K562 (cell line): ENCODE data around the gene PHETA1. TPM values are rescaled to one million over a fixed set of nuclear protein-coding genes. Genes with fewer than 3 reads are reported as not detected.

Source experiments
- CREB1 ChIP-seq, 2 experiments: sonication (generic) in 1 of 2; formaldehyde crosslinking in 1 of 2; IDR thresholded peaks; 2 replicates each; pipeline versions ENCODE4 v1.6.1 to v1.8.0; 2012 to 2022; ENCODE audit warnings: inconsistent platforms in 1 of 2, mild to moderate bottlenecking in 1 of 2, missing genetic modification reagents in 1 of 2, moderate library complexity in 1 of 2
- ESRRA ChIP-seq: fragments of 450-650 bp; IDR thresholded peaks from 2 replicates; pipeline ENCODE4 v1.6.1; 2014; ENCODE audit warnings: low read depth, mild to moderate bottlenecking, moderate library complexity, borderline replicate concordance
- JUNB ChIP-seq: fragments of 450-650 bp; formaldehyde crosslinking; conservative IDR thresholded peaks from 2 replicates; pipeline ENCODE4 v1.4.0; 2020; ENCODE audit warnings: mild to moderate bottlenecking
- PRMT5 ChIP-seq: sonication (generic); formaldehyde crosslinking; IDR thresholded peaks from 2 replicates; pipeline ENCODE4 v1.5.0; 2020; ENCODE audit warnings: missing genetic modification reagents
- PURB ChIP-seq: sonication (generic); formaldehyde crosslinking; IDR thresholded peaks from 2 replicates; pipeline ENCODE4 v1.9.0; 2021; ENCODE audit warnings: low read depth, mild to moderate bottlenecking, missing genetic modification reagents
- SLC30A9 ChIP-seq: fragments of 250-450 bp; sonication (Bioruptor Pico); IDR thresholded peaks from 2 replicates; pipeline ENCODE4 v1.8.0; 2022; ENCODE audit warnings: mild to moderate bottlenecking, moderate library complexity
- SUPT5H ChIP-seq: fragments of 450-650 bp; IDR thresholded peaks from 2 replicates; pipeline ENCODE4 v1.6.1; 2016
- ZNF217 ChIP-seq: sonication (generic); formaldehyde crosslinking; IDR thresholded peaks from 2 replicates; pipeline ENCODE4 v1.8.0; 2022; ENCODE audit warnings: mild to moderate bottlenecking, missing genetic modification reagents
- ZNF699 ChIP-seq: fragments of 250-450 bp; sonication (Bioruptor Pico); IDR thresholded peaks from 2 replicates; pipeline ENCODE4 v1.8.0; 2021; ENCODE audit warnings: mild to moderate bottlenecking, moderate library complexity; ENCODE audit not compliant: insufficient replicate concordance
- ZNF77 ChIP-seq: fragments of 250-450 bp; sonication (Bioruptor Pico); IDR thresholded peaks from 2 replicates; pipeline ENCODE4 v1.5.0; 2020
- polyA plus RNA-seq, 8 experiments: library from polyadenylated mRNA; depleted of rRNA in 4 of 8; stranded (reverse) in 5 of 8; unstranded in 3 of 8; fragments of >200 nt; fragmentation: Nextera tagmentation in 2 of 8; fragmentation: Illumina TruSeq in 1 of 8; extraction: Ambion mirVana in 2 of 8; extraction: Trizol in 1 of 8; gene quantifications; 2 replicates each; pipeline versions ENCODE4 v1.2.1 to v1.2.3, GENCODE V29; 2011 to 2014; ENCODE audit warnings: inconsistent platforms in 1 of 8, missing spikeins in 1 of 8
- total RNA-seq, 7 experiments: library from RNA; depleted of rRNA in 6 of 7; stranded (reverse); fragments of >200 nt in 6 of 7; fragmentation: Illumina TruSeq in 2 of 7; extraction: Trizol in 2 of 7; gene quantifications; 2 replicates each; pipeline versions ENCODE4 v1.2.1 to v1.2.3, GENCODE V29; 2011 to 2021; ENCODE audit warnings: low replicate concordance in 1 of 7
- TF ChIP-seq, protein P1 (sequence below): fragments of 450-650 bp; IDR thresholded peaks from 2 replicates; pipeline ENCODE4 v1.6.1; 2018; ENCODE audit not compliant: partially characterized antibody
- TF ChIP-seq, protein P2 (sequence below): IDR thresholded peaks from 2 replicates; pipeline ENCODE4 v1.6.1; 2014; ENCODE audit warnings: antibody characterized with exemption
- TF ChIP-seq, protein P3 (sequence below): sonication (generic); formaldehyde crosslinking; IDR thresholded peaks from 2 replicates; pipeline ENCODE4 v1.8.1; 2023; ENCODE audit warnings: missing genetic modification reagents, mild to moderate bottlenecking, borderline replicate concordance
- TF ChIP-seq, protein P4 (sequence below): sonication (generic); IDR thresholded peaks from 2 replicates; pipeline ENCODE4 v1.6.1; 2016
- TF ChIP-seq, protein P5 (sequence below): fragments of 250-450 bp; sonication (Bioruptor Pico); IDR thresholded peaks from 2 replicates; pipeline ENCODE4 v1.4.0; 2020; ENCODE audit warnings: mild to moderate bottlenecking

Gene PHETA1
- total and polyA plus RNA-seq, 9 of the 15 experiments (the other 6 are each of a cell fraction or from before 2014, with no cell fraction given), result 0.03 to 12.4 (median 3.0) TPM

DNA sequence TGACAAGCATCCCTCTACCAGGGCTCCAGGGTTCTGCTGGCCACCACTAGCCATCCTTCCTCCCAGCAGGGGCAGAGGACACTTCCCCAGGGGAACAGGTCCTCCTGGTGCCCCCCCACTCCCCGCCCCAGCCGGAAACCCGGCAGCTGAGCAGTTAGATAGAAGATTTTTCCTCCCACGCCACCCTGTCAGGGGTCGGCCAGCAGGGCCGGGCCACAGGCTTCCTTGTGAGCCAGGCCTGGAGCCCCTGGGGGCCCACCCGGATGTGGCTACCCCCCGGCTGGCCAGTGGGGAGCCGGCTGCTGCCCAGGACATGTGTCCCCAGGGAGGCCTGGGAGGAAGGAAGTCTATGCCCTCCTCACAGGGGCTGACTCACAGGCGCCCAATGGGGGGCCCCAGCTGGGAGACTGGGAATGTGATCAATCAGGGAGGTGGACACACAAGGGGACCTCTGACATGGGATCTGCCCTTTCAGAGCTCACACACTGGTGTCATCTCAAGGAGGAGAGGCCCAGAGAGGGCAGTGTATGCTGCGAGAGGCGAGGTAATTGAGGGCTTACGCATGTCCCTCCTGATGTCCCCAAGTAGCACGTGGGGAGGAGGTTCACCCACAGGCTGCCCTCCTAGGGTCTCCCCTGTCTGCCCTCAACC, 41.0 kb upstream of the PHETA1 start (continued):
- no peak for TF ChIP-seq SLC30A9
- TF ChIP-seq ZNF77 (CRISPR knock-in tag), result no peak
- no peak for TF ChIP-seq PRMT5 (CRISPR knock-in tag)
- 0 out of 2 replicates have a peak, but pooled peaks have one; percentile 30 for TF ChIP-seq CREB1 (IDR thresholded peaks at IDR 0.05)
- no peak for TF ChIP-seq CREB1 (CRISPR knock-in tag; IDR thresholded peaks at IDR 0.05)
- TF ChIP-seq, protein P1, sequence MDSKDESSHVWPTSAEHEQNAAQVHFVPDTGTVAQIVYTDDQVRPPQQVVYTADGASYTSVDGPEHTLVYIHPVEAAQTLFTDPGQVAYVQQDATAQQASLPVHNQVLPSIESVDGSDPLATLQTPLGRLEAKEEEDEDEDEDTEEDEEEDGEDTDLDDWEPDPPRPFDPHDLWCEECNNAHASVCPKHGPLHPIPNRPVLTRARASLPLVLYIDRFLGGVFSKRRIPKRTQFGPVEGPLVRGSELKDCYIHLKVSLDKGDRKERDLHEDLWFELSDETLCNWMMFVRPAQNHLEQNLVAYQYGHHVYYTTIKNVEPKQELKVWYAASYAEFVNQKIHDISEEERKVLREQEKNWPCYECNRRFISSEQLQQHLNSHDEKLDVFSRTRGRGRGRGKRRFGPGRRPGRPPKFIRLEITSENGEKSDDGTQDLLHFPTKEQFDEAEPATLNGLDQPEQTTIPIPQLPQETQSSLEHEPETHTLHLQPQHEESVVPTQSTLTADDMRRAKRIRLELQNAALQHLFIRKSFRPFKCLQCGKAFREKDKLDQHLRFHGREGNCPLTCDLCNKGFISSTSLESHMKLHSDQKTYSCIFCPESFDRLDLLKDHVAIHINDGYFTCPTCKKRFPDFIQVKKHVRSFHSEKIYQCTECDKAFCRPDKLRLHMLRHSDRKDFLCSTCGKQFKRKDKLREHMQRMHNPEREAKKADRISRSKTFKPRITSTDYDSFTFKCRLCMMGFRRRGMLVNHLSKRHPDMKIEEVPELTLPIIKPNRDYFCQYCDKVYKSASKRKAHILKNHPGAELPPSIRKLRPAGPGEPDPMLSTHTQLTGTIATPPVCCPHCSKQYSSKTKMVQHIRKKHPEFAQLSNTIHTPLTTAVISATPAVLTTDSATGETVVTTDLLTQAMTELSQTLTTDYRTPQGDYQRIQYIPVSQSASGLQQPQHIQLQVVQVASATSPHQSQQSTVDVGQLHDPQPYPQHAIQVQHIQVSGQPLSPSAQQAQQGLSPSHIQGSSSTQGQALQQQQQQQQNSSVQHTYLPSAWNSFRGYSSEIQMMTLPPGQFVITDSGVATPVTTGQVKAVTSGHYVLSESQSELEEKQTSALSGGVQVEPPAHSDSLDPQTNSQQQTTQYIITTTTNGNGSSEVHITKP, result no peak
- TF ChIP-seq JUNB (CRISPR knock-in tag), result no peak
- no peak for TF ChIP-seq ZNF217 (CRISPR knock-in tag)
- TF ChIP-seq, protein P2, sequence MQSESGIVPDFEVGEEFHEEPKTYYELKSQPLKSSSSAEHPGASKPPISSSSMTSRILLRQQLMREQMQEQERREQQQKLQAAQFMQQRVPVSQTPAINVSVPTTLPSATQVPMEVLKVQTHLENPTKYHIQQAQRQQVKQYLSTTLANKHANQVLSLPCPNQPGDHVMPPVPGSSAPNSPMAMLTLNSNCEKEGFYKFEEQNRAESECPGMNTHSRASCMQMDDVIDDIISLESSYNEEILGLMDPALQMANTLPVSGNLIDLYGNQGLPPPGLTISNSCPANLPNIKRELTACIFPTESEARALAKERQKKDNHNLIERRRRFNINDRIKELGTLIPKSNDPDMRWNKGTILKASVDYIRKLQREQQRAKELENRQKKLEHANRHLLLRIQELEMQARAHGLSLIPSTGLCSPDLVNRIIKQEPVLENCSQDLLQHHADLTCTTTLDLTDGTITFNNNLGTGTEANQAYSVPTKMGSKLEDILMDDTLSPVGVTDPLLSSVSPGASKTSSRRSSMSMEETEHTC, result no peak
- TF ChIP-seq PURB (CRISPR knock-in tag), result no peak
- TF ChIP-seq ZNF699 (CRISPR knock-in tag), result no peak
- TF ChIP-seq, protein P3, sequence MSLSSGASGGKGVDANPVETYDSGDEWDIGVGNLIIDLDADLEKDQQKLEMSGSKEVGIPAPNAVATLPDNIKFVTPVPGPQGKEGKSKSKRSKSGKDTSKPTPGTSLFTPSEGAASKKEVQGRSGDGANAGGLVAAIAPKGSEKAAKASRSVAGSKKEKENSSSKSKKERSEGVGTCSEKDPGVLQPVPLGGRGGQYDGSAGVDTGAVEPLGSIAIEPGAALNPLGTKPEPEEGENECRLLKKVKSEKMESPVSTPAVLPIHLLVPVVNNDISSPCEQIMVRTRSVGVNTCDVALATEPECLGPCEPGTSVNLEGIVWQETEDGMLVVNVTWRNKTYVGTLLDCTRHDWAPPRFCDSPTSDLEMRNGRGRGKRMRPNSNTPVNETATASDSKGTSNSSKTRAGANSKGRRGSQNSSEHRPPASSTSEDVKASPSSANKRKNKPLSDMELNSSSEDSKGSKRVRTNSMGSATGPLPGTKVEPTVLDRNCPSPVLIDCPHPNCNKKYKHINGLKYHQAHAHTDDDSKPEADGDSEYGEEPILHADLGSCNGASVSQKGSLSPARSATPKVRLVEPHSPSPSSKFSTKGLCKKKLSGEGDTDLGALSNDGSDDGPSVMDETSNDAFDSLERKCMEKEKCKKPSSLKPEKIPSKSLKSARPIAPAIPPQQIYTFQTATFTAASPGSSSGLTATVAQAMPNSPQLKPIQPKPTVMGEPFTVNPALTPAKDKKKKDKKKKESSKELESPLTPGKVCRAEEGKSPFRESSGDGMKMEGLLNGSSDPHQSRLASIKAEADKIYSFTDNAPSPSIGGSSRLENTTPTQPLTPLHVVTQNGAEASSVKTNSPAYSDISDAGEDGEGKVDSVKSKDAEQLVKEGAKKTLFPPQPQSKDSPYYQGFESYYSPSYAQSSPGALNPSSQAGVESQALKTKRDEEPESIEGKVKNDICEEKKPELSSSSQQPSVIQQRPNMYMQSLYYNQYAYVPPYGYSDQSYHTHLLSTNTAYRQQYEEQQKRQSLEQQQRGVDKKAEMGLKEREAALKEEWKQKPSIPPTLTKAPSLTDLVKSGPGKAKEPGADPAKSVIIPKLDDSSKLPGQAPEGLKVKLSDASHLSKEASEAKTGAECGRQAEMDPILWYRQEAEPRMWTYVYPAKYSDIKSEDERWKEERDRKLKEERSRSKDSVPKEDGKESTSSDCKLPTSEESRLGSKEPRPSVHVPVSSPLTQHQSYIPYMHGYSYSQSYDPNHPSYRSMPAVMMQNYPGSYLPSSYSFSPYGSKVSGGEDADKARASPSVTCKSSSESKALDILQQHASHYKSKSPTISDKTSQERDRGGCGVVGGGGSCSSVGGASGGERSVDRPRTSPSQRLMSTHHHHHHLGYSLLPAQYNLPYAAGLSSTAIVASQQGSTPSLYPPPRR (CRISPR knock-in tag), result no peak
- TF ChIP-seq, protein P4, sequence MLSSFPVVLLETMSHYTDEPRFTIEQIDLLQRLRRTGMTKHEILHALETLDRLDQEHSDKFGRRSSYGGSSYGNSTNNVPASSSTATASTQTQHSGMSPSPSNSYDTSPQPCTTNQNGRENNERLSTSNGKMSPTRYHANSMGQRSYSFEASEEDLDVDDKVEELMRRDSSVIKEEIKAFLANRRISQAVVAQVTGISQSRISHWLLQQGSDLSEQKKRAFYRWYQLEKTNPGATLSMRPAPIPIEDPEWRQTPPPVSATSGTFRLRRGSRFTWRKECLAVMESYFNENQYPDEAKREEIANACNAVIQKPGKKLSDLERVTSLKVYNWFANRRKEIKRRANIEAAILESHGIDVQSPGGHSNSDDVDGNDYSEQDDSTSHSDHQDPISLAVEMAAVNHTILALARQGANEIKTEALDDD, result no peak
- TF ChIP-seq SUPT5H, result peak; percentile 28; the same call in 1 of the 2 replicates
- TF ChIP-seq, protein P5, sequence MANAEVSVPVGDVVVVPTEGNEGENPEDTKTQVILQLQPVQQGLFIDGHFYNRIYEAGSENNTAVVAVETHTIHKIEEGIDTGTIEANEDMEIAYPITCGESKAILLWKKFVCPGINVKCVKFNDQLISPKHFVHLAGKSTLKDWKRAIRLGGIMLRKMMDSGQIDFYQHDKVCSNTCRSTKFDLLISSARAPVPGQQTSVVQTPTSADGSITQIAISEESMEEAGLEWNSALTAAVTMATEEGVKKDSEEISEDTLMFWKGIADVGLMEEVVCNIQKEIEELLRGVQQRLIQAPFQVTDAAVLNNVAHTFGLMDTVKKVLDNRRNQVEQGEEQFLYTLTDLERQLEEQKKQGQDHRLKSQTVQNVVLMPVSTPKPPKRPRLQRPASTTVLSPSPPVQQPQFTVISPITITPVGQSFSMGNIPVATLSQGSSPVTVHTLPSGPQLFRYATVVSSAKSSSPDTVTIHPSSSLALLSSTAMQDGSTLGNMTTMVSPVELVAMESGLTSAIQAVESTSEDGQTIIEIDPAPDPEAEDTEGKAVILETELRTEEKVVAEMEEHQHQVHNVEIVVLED (CRISPR knock-in tag), result no peak
- no peak for TF ChIP-seq ESRRA
